ENCODE measurements around the gene CYBC1.

CYBC1 gene

DNA sequence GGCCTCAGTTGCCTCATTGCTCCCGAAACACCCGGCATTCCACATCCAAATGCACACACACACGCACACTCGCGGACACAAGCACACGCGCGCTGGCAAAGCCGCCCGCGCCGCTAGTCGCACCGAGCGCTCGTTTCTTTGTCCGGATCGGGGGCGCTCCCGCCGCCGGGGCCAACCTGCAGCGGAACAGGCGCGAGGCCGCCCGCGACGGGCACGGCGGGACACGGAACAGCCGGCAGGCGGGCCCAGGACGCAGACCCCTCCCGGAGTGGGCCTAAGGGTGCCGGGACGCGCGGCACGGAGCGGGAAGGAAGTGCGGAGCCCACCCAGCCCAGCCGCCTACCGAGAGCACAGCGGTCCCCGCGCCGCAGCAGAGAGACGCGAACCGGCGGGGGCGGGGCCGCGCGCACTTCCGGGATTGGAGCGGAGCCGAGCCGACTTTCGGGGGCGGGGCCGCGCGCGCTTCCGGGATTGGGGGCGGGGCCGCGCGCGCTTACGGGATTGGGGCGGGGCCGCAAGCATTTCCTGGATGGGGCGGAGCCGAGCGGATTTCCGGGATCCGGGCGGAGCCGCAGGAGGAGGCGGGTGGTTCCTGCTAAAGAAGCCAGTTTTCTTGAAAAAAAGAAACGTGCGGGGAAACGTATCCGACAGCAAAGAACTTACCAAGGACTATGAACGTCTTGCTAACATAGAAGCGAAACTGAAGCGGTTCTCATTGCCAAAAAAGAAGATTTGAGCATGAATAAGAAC is at the start of gene CYBC1:
Gene CYBC1, minus strand, starts transcription at position 396 of the 750 bp plus-strand sequence. CDS start 1,498 bp downstream, outside the sequence.
- DNase-seq (ENCODE audit: low spot score in 2 of 2), result peak; percentile 92 to 94
- Mint-ChIP-seq H3K4me3 (peak within 1 kb of the TSS; percentile 86), H3K27ac (peak within 1 kb of the TSS; percentile 96), H3K27me3 (no peaks in the 10 kb centered on the region), H3K4me1 (peaks cover 15% of the 10 kb centered on the region), H3K36me3 (peaks cover 2% of the 10 kb centered on the region), H3K9me3 (no peaks in the 10 kb centered on the region)
- peak; percentile 51 for ATAC-seq (ENCODE audit: low read depth)

DNA sequence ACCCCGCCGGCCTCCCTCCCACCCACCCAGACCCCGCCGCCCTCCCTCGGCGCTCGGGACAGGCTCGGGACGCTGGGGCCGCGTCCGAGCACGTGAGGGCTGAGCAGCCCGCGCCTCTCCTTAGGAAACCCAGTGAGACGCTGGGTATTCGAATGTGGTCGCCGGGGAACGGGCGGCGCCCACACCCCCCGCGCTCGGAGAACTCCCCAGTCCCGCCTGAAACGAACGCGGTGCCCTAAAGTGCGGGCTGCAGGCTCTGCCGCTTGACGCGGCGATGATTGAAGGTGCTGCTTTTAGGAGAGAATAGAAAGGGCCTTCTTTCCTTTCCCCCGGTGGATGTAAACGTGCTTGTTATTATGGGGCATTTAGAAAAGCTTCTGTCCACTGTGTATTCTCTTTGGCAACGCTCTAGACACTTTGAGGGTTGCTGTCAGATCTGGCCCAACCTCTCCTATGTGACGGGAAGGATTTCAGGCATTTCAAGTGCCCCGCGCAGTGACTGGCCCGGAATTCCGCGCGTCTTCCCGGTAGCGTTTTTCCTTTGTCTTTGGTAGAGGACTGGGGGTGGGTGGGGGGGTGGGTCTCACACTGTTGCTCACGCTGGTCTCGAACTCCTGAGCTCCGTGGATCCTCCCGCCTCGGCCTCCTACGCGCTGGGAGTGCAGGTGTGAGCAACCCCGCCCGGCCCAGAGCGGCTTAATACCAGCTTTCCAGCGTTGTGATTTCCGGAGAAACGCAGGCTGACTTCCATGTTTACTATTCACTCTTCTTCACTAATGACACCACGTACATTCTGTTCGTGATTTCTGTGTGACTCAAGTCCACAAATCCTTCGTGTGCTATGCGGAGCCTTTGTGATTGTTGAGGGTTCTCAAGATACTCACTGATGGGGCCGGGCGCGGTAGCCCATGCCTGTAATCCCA is 47.2 kb upstream of the CYBC1 start:
- DNase-seq (ENCODE audit: low spot score in 2 of 2), result peak; percentile 14 to 51
- peaks cover 26% of the 10 kb centered on the region for H3K4me1 Mint-ChIP-seq
- peak; percentile 28 for ATAC-seq (ENCODE audit: low read depth)
- H3K9me3 Mint-ChIP-seq, result no peaks in the 10 kb centered on the region
- H3K36me3 Mint-ChIP-seq, result no peaks in the 10 kb centered on the region
- no peaks in the 10 kb centered on the region for H3K27me3 Mint-ChIP-seq
- peak overlapping the region; percentile 86 for H3K4me3 Mint-ChIP-seq
- peak overlapping the region; percentile 75 for H3K27ac Mint-ChIP-seq

DNA sequence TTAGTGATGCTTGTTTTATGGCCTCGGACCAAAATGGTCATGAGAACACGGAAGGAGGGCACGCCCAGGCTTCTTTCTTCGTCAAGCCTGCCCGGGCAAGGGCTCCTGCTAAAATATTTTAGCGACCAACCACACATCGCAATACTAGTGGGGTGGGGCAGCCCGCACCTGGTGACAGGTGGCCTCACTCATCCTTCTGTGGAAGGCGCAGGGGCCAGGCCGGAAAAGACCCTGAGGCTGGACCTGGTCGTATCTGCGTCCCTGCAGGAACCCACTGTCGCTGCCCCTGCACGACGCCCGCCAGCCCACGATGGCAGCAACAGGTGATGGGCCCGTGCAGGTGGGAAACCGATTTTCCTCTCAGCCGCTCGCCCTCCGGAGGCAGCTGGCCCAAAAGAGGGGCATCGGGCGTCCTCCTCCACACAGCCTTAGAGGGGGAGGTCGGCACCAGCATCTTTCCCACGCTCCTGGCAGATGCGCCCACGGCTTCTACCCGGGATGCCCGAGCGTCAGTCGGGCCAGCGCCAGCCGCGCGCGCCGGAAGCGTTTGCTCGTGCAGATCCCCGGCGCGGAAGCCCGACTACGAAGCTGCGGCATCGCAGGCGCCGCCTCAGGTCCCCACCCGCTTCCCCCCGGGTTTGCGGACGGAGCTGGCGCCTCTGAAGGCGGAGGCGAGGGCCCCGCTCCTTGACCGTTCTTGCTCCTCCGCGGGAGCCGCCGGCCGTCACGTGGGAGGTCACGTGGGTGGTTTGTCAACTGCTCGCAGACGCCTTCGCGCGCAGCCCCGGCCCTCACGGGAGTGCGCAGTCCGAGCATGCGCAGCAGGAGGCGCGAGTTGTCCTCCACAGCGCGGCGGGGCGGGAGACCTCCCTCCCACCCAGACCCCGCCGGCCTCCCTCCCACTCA is 46.2 kb upstream of the CYBC1 start:
- Mint-ChIP-seq H3K4me3 (peak overlapping the region; percentile 86), H3K27ac (peak overlapping the region; percentile 75), H3K4me1 (peaks cover 26% of the 10 kb centered on the region), H3K9me3 (no peaks in the 10 kb centered on the region), H3K36me3 (no peaks in the 10 kb centered on the region), H3K27me3 (no peaks in the 10 kb centered on the region)
- ATAC-seq (ENCODE audit: low read depth) (peak; percentile 74), DNase-seq (ENCODE audit: low spot score in 2 of 2) (peak; percentile 81 to 84)

DNA sequence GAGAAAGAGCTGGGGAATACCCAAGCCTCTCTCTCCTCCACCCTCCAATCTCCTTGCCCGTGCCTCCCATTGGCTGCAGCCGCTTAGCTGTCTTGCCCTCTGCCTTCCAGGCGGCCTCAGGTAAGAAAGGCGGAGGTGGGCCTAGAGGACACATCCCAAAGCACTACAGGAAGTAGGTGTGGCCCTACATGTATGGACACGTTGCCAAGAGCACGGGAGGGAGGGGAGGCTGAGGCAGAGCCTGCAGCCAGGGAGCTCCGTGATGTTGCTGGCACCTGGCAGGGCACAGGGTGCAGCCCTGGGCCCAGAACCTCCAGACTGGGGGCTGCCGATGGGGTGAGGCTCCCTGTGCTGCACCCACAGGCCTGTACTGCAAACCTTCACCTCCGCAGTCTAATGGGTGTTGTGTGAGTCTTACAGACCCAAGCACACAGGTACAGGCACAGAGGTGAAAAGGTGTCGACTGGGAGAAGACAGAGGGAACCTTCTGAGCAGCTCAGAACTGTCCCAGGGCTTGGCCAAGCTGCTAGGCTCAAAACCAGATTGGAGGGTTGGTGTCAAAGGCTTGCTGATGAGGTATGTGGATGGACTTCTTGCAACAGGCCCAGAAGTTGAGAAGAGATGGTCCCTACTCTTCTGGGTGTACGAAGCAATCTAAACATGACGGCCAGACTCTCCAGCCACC is 45.4 kb upstream of the CYBC1 start:
- H3K27me3 Mint-ChIP-seq, result no peaks in the 10 kb centered on the region
- H3K4me3 Mint-ChIP-seq, result peak overlapping the region; percentile 86
- no peak for ATAC-seq (ENCODE audit: low read depth)
- no peaks in the 10 kb centered on the region for H3K36me3 Mint-ChIP-seq
- H3K9me3 Mint-ChIP-seq, result no peaks in the 10 kb centered on the region
- no peak for DNase-seq (ENCODE audit: low spot score in 2 of 2)
- H3K27ac Mint-ChIP-seq, result peak overlapping the region; percentile 75
- peaks cover 26% of the 10 kb centered on the region for H3K4me1 Mint-ChIP-seq

DNA sequence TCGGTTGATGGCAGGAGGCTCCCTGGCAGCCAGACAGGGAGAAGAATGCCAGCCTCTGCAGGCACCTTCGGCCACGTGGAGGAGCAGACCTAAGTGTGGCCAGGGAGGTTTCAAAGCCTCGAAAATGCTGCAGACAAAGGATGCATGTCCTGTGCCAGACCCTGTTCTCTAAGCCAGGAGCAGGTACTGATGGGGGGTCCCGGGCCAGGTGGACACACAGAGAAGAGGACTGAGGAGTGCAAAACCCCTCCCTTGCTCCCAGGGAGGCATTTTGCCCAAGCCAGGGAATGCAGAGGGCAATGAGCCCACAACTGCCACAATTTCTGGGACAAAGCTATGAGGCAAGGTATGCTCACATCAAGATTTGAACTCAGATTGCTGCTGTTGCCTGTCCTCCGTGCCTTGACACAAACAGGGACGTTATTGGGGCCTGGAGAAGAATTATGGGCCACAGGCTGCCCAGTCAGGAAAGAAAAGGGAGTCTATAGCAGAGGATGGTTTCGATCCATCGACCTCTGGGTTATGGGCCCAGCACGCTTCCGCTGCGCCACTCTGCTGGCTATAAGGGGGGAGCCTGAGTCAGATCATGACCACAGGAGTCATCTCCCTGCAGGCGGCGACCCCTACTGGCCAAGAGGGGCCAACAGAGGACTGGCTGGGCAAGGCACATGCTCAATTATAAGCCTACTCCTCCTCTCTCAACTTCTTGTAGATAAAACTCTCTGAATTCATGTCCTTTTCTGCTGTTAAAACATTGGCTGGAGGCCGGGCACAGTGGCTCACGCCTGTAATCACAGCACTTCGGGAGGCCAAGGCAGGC is 43.9 kb upstream of the CYBC1 start:
- Mint-ChIP-seq H3K9me3 (no peaks in the 10 kb centered on the region), H3K36me3 (no peaks in the 10 kb centered on the region), H3K4me3 (peak overlapping the region; percentile 51), H3K27ac (peak overlapping the region; percentile 97), H3K4me1 (peaks cover 30% of the 10 kb centered on the region), H3K27me3 (no peaks in the 10 kb centered on the region)
- ATAC-seq (ENCODE audit: low read depth) (peak; percentile 73), DNase-seq (ENCODE audit: low spot score in 2 of 2) (peak; percentile 90 to 96)

DNA sequence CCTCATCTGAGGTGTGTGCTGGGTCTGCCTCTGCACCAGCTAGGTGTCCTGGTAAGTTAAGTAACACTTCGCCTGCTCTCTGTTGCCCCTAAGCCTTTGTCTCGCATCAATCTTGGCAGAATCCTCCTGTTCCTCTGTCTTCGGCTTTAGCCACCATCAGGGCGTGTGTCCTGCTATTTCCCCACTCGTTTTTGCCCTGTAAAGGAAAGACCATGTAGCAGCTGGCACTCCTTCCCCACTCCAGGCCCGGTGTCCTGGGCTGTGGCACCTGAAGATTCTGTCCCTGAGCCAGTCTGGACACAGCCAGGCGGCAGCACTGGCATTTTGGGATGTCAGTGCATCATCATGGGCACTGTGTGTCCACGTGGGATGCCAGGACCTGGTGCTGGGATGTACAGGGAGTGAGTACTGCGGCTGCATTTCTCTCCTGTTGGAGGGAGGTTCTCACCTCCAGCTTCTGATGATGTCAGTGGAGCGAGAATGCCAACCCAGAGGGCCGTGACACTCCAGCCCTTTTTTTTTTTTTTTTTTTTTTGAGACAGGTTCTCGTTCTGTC is 42.8 kb upstream of the CYBC1 start:
- Mint-ChIP-seq H3K4me1 (peaks cover 27% of the 10 kb centered on the region), H3K27me3 (no peaks in the 10 kb centered on the region), H3K36me3 (peaks cover 5% of the 10 kb centered on the region), H3K9me3 (no peaks in the 10 kb centered on the region), H3K27ac (peak overlapping the region; percentile 97), H3K4me3 (no peak overlapping the region)
- DNase-seq (ENCODE audit: low spot score in 2 of 2), result no peak
- ATAC-seq (ENCODE audit: low read depth), result no peak

DNA sequence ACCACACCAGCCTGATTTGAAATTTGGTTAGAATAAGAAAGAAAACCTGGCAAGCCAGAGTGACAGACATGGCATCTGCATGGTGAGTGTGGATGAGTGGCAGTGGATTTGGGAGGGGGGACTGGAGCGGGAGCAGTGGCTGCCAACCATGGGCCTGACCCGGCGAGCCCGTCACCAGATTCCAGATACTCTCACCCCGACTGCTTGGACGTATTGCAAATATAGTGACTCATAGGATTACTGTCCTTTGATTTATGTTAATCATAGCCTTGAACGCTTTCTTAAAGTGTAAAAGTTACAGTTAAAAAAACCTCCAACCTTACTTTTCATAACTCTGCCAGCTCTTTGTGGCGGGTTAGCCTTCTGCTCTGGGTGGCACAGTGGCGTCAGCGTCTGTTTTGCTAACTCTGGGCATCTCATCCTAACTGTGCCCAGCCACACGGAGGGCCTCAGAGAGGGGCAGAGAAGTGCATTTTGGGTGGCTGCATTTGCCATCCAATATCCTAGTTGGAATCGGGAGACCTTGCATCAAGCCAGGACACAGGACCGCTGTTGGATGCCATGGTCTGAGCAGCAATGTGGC is 42.2 kb upstream of the CYBC1 start:
- Mint-ChIP-seq H3K36me3 (peaks cover 5% of the 10 kb centered on the region), H3K27me3 (no peaks in the 10 kb centered on the region), H3K4me1 (peaks cover 22% of the 10 kb centered on the region), H3K4me3 (no peak overlapping the region), H3K9me3 (no peaks in the 10 kb centered on the region), H3K27ac (no peak overlapping the region)
- no peak for ATAC-seq (ENCODE audit: low read depth)
- no peak for DNase-seq (ENCODE audit: low spot score in 2 of 2)

DNA sequence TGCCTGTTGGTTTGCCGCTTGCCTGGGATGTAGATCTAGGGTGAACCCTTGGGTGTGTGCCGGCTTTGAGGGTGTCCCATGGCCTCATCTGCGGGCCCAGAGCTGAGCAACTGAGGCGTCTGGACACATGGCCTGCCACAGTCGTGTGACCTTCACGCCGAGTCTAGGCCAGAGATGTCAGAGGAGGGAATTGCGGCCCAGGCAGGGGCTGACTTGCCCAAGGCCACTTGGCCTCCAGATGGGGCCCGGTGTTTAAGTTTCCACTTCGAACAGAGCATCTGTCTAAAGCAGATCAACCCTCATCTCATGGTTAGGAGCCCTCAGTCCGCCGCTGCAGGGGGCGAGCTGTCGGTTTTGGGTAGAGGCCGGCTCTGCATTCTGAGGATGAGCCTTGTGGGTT is 41.0 kb upstream of the CYBC1 start:
- H3K4me1 Mint-ChIP-seq, result peaks cover 17% of the 10 kb centered on the region
- DNase-seq (ENCODE audit: low spot score in 2 of 2) (no peak), ATAC-seq (ENCODE audit: low read depth) (no peak)
- no peak overlapping the region for H3K4me3 Mint-ChIP-seq
- H3K36me3 Mint-ChIP-seq, result peaks cover 6% of the 10 kb centered on the region
- no peaks in the 10 kb centered on the region for H3K27me3 Mint-ChIP-seq
- no peak overlapping the region for H3K27ac Mint-ChIP-seq
- no peaks in the 10 kb centered on the region for H3K9me3 Mint-ChIP-seq

DNA sequence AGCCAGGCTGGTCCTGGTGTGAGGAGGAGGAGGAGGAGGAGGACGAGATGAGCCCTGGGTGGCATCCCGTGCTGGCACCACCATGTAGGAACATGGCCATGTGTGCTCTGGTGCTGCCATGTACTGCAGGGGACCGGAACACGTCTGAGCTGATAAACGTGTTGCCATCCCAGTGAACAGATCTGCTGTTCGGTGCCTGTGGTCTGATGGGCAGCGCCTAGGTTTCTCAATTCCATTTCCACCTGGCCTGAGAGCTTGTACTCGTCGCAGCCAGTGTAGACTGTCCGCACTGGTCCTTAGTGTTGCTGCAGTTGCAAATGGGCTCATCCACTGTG is 40.6 kb upstream of the CYBC1 start:
- Mint-ChIP-seq H3K9me3 (no peaks in the 10 kb centered on the region), H3K36me3 (peaks cover 7% of the 10 kb centered on the region), H3K4me3 (no peak overlapping the region), H3K27ac (no peak overlapping the region), H3K4me1 (peaks cover 18% of the 10 kb centered on the region), H3K27me3 (no peaks in the 10 kb centered on the region)
- DNase-seq (ENCODE audit: low spot score in 2 of 2) (no peak), ATAC-seq (ENCODE audit: low read depth) (no peak)

DNA sequence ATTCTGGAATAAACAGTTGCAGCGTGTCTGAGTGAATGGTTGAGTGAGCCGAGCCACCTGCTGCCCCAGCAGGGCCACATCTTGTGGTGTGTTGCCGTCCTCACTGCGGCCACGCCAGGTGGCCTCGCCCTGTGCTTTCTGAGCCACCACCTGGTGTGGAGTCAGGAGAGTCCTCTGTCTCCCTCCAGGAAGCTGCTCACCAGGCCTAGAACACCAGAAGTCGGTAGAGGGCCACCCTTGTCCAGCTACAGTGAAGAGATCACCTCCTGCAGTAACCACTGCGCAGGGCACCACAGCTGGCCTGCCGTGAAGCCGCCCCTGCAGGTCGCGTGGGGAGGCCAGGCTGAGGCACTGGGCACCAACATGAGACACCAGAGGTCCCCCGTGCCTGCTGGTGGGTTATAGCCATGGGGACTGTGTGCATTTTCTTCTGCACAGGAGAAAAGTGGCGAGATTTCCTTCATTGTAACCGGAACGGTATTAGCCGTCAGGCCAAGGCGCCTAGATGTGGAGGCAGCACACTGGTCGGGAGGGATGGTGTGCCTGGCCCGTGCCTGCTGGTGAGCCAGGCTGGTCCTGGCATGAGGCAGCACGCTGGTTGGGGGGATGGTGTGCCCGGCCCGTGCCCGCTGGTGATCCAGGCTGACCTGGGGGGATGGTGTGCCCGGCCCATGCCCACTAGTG is 40.1 kb upstream of the CYBC1 start:
- Mint-ChIP-seq H3K4me1 (peaks cover 18% of the 10 kb centered on the region), H3K9me3 (no peaks in the 10 kb centered on the region), H3K27ac (no peak overlapping the region), H3K36me3 (peaks cover 10% of the 10 kb centered on the region), H3K4me3 (no peak overlapping the region), H3K27me3 (no peaks in the 10 kb centered on the region)
- no peak for DNase-seq (ENCODE audit: low spot score in 2 of 2)
- no peak for ATAC-seq (ENCODE audit: low read depth)

DNA sequence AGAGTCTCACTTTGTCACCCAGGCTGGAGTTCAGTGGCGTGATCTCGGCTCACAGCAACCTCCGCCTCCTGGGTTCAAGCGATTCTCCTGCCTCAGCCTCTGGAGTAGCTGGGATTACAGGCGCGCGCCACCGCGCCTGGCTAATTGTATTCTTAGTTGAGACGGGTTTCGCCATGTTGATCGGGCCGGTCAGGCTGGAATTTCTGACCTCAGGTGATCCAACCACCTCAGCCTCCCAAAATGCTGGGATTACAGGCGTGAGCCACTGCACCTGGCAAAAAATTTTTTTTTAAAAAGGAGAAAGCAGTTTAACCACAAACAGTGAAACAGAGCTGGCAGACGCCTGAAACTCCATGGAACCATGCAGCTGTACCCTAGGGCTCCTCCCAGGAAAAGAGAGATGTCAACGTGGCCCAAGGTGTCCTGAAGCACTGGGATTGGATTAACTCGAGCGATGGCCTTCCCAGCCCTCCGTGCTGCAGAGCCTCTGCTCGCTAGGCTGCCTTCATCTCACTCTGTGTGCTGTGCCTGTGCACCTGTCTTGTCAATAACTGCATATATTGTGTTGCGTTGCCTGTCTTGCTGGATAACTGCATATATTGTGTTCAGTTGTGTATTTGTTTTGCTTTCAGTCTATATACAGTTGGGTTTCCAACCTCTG is 39.4 kb upstream of the CYBC1 start:
- DNase-seq (ENCODE audit: low spot score in 2 of 2) (no peak), ATAC-seq (ENCODE audit: low read depth) (no peak)
- H3K27ac Mint-ChIP-seq, result no peak overlapping the region
- H3K27me3 Mint-ChIP-seq, result no peaks in the 10 kb centered on the region
- H3K4me1 Mint-ChIP-seq, result peaks cover 18% of the 10 kb centered on the region
- H3K36me3 Mint-ChIP-seq, result peaks cover 13% of the 10 kb centered on the region
- no peak overlapping the region for H3K4me3 Mint-ChIP-seq
- H3K9me3 Mint-ChIP-seq, result no peaks in the 10 kb centered on the region

Measured in memory B cell (primary cell).